ENCODE results near the gene RHOXF2. TPM values are rescaled to one million over a fixed set of nuclear protein-coding genes. Genes with fewer than 3 reads are reported as not detected.
"Not testable (repeated sequence)": the region's sequence is repeated elsewhere in the genome, so short reads cannot be mapped to it uniquely, and the experiment has no call there.

The RHOXF2 gene
- total RNA-seq, 3 donors from 2014 or later (not counting 1 experiment from before 2014, with no cell fraction given), result not detected

GRCh38 chrX:120144178-120144844 is 14.1 kb upstream of the RHOXF2 start:
- H3K9me3 Mint-ChIP-seq, result no peaks in the 10 kb centered on the region
- Histone ChIP-seq H3K36me3 (ENCODE audit: control insufficient read depth, insufficient read depth, low read length) (no peaks in the 10 kb centered on the region), H3K9me3 (ENCODE audit: control insufficient read depth, insufficient read depth, low read length) (no peaks in the 10 kb centered on the region), H3K27me3 (ENCODE audit: control insufficient read depth, insufficient read depth, low read length) (no peaks in the 10 kb centered on the region), H3K4me1 (ENCODE audit: control insufficient read depth, insufficient read depth, low read length) (peaks cover 16% of the 10 kb centered on the region), H3K4me3 (ENCODE audit: low read length) (no peak overlapping the region), H3K27ac (ENCODE audit: low read length) (no peak overlapping the region)
- H3K27ac Mint-ChIP-seq, result peak overlapping the region; percentile 19 to 79
- intact Hi-C loops (cut with micrococcal nuclease), result no loop called here
- peaks cover 45 to 53% of the 10 kb centered on the region in 2 donors for H3K4me1 Mint-ChIP-seq
- DNase-seq, result no peak
- TF ChIP-seq, protein P1, sequence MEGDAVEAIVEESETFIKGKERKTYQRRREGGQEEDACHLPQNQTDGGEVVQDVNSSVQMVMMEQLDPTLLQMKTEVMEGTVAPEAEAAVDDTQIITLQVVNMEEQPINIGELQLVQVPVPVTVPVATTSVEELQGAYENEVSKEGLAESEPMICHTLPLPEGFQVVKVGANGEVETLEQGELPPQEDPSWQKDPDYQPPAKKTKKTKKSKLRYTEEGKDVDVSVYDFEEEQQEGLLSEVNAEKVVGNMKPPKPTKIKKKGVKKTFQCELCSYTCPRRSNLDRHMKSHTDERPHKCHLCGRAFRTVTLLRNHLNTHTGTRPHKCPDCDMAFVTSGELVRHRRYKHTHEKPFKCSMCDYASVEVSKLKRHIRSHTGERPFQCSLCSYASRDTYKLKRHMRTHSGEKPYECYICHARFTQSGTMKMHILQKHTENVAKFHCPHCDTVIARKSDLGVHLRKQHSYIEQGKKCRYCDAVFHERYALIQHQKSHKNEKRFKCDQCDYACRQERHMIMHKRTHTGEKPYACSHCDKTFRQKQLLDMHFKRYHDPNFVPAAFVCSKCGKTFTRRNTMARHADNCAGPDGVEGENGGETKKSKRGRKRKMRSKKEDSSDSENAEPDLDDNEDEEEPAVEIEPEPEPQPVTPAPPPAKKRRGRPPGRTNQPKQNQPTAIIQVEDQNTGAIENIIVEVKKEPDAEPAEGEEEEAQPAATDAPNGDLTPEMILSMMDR (IDR thresholded peaks at IDR 0.05), result no peak
- no peaks in the 10 kb centered on the region for H3K36me3 Mint-ChIP-seq
- WGBS (ENCODE audit: insufficient coverage), result 90% methylated on average over 7 of the region's 12 CpGs
- peaks cover 0 to 12% of the 10 kb centered on the region in 2 donors for H3K27me3 Mint-ChIP-seq (ENCODE audit: low read depth in 2 of 2)
- ATAC-seq, result no peak
- peak overlapping the region; percentile 69 for H3K4me3 Mint-ChIP-seq

GRCh38 chrX:120145295-120145925 is 13.0 kb upstream of the RHOXF2 start:
- Mint-ChIP-seq H3K27ac (peak overlapping the region; percentile 50 to 84), H3K36me3 (no peaks in the 10 kb centered on the region), H3K4me3 (no peak overlapping the region), H3K27me3 (ENCODE audit: low read depth in 2 of 2) (peaks cover 0 to 12% of the 10 kb centered on the region in 2 donors), H3K9me3 (no peaks in the 10 kb centered on the region), H3K4me1 (peaks cover 44 to 52% of the 10 kb centered on the region in 2 donors)
- Histone ChIP-seq H3K27ac (ENCODE audit: low read length) (no peak overlapping the region), H3K4me1 (ENCODE audit: control insufficient read depth, insufficient read depth, low read length) (peaks cover 16% of the 10 kb centered on the region), H3K27me3 (ENCODE audit: control insufficient read depth, insufficient read depth, low read length) (no peaks in the 10 kb centered on the region), H3K9me3 (ENCODE audit: control insufficient read depth, insufficient read depth, low read length) (no peaks in the 10 kb centered on the region), H3K36me3 (ENCODE audit: control insufficient read depth, insufficient read depth, low read length) (no peaks in the 10 kb centered on the region), H3K4me3 (ENCODE audit: low read length) (no peak overlapping the region)
- peak; percentile 24 to 72 (median 46) for ATAC-seq
- 0% methylated on average over 2 of the region's 4 CpGs for WGBS (ENCODE audit: insufficient coverage)
- intact Hi-C loops (cut with micrococcal nuclease), result no loop called here
- DNase-seq, result peak in 1 of 2 donors; percentile 23
- TF ChIP-seq, protein P1 (IDR thresholded peaks at IDR 0.05), result no peak

DNA sequence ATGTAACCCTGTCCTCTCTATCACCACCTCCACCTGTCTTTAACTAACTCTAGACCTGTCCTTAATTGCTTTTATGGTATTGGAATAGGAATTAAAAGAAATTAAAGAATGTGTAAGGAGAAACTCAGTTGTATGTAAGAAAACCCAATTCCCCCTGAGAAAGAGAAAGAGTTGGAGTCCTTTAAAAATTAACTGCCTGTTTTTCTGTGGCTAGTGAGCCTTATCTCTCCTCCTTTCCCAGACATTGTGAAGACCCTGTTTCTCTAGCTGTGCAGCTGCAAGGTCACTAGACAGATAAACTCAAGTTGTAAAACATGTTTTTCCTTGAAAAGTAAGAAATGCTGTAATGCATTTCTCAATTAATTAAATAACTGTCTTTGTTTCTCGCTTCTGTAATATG is 12.1 kb upstream of the RHOXF2 start:
- intact Hi-C loops (cut with micrococcal nuclease); H3K9me3 ChIP-seq (ENCODE audit: control insufficient read depth, insufficient read depth, low read length): not testable (repeated sequence)
- WGBS (ENCODE audit: insufficient coverage), result 100% methylated on average over 1 of the region's 1 CpG

GRCh38 chrX:120147537-120147936 is 10.9 kb upstream of the RHOXF2 start:
- Histone ChIP-seq H3K27me3 (ENCODE audit: control insufficient read depth, insufficient read depth, low read length) (no peaks in the 10 kb centered on the region), H3K4me1 (ENCODE audit: control insufficient read depth, insufficient read depth, low read length) (peaks cover 16% of the 10 kb centered on the region), H3K36me3 (ENCODE audit: control insufficient read depth, insufficient read depth, low read length) (no peaks in the 10 kb centered on the region), H3K27ac (ENCODE audit: low read length) (no peak overlapping the region), H3K9me3 (ENCODE audit: control insufficient read depth, insufficient read depth, low read length) (no peaks in the 10 kb centered on the region), H3K4me3 (ENCODE audit: low read length) (no peak overlapping the region)
- H3K4me1 Mint-ChIP-seq, result peaks cover 36 to 43% of the 10 kb centered on the region in 2 donors
- TF ChIP-seq, protein P1 (IDR thresholded peaks at IDR 0.05), result no peak
- intact Hi-C loops (cut with micrococcal nuclease), result no loop called here
- ATAC-seq (no peak), DNase-seq (no peak)
- WGBS (ENCODE audit: insufficient coverage), result 83% methylated on average over 8 of the region's 8 CpGs
- no peak overlapping the region for H3K4me3 Mint-ChIP-seq
- H3K9me3 Mint-ChIP-seq, result no peaks in the 10 kb centered on the region
- H3K36me3 Mint-ChIP-seq, result no peaks in the 10 kb centered on the region
- H3K27me3 Mint-ChIP-seq (ENCODE audit: low read depth in 2 of 2), result peaks cover 0 to 12% of the 10 kb centered on the region in 2 donors
- H3K27ac Mint-ChIP-seq, result peak overlapping the region in 1 of 2 donors; percentile 84

More for the DNA sequence above, 12.1 kb upstream of the RHOXF2 start:
- not testable (repeated sequence) for H3K36me3 Mint-ChIP-seq; H3K36me3 ChIP-seq (ENCODE audit: control insufficient read depth, insufficient read depth, low read length); DNase-seq; ATAC-seq; H3K4me3 Mint-ChIP-seq; H3K27ac ChIP-seq (ENCODE audit: low read length); H3K27me3 ChIP-seq (ENCODE audit: control insufficient read depth, insufficient read depth, low read length); H3K9me3 Mint-ChIP-seq; H3K4me3 ChIP-seq (ENCODE audit: low read length)
- Mint-ChIP-seq H3K4me1 (peaks cover 36 to 43% of the 10 kb centered on the region in 2 donors), H3K27ac (peak overlapping the region; percentile 50 to 84), H3K27me3 (ENCODE audit: low read depth in 2 of 2) (peaks cover 0 to 12% of the 10 kb centered on the region in 2 donors)
- H3K4me1 ChIP-seq (ENCODE audit: control insufficient read depth, insufficient read depth, low read length), result peaks cover 16% of the 10 kb centered on the region

DNA sequence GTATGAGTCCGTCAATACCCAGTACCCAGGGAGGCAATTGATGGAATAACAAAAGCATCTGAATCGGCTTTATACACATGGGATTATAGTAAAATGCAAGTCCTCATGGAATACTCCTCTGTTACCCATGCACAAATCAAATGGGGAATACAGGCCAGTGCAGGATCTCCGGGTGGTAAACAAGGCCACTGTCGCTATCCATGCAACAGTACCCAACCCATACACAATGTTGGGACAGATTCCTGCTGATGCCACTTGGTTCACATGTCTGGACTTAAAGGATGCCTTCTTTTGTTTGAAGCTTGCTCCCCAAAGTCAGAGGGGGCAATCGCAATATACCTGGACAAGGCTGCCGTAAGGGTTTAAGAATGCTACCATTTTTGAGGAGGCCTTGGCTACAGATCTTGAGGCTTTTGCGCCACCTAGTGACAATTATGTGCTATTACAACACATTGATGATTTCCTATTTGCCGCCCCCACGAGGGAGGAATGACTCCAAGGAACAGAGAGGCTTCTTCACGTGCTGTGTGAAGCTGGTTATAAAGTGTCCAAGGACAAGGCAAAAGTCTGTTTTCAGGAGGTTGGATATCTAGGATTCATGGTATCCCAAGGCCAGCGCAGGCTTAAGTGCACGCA is 8.2 kb upstream of the RHOXF2 start:
- H3K9me3 Mint-ChIP-seq; H3K36me3 ChIP-seq (ENCODE audit: control insufficient read depth, insufficient read depth, low read length); H3K9me3 ChIP-seq (ENCODE audit: control insufficient read depth, insufficient read depth, low read length); H3K27ac Mint-ChIP-seq; H3K27me3 Mint-ChIP-seq (ENCODE audit: low read depth in 2 of 2); H3K4me1 ChIP-seq (ENCODE audit: control insufficient read depth, insufficient read depth, low read length); H3K36me3 Mint-ChIP-seq; H3K27me3 ChIP-seq (ENCODE audit: control insufficient read depth, insufficient read depth, low read length); H3K4me3 Mint-ChIP-seq; H3K27ac ChIP-seq (ENCODE audit: low read length); H3K4me3 ChIP-seq (ENCODE audit: low read length); intact Hi-C loops (cut with micrococcal nuclease); DNase-seq: not testable (repeated sequence)
- peak in 2 of 3 donors; percentile 42 to 72 for ATAC-seq
- H3K4me1 Mint-ChIP-seq, result peaks cover 23 to 26% of the 10 kb centered on the region in 2 donors
- no CpG with 5 or more reads among the region's 12 CpGs for WGBS (ENCODE audit: insufficient coverage)

Data from natural killer cell (primary cell).